Hepatocyte (in vitro differentiated cells): ENCODE measurements around the gene NAV2. TPM values are rescaled to one million over a fixed set of nuclear protein-coding genes. Genes with fewer than 3 reads are reported as not detected.

Experiments used
- DNase-seq: peaks from one replicate; pipeline ENCODE4 v3.0.0-alpha.2; 2016; ENCODE audit warnings: low spot score
- H2AFZ ChIP-seq: fragments of 200-600 bp; sonication (generic); 2 replicates; pipeline ENCODE4 v1.6.0; 2016; ENCODE audit warnings: antibody characterized with exemption, mild to moderate bottlenecking
- H3K27ac ChIP-seq: fragments of 200-600 bp; sonication (generic); 2 replicates; pipeline ENCODE4 v1.5.1; 2016; ENCODE audit warnings: mild to moderate bottlenecking
- H3K27me3 ChIP-seq: fragments of 200-600 bp; sonication (generic); 2 replicates; pipeline ENCODE4 v1.6.1; 2016
- H3K36me3 ChIP-seq: fragments of 200-600 bp; sonication (generic); replicated peaks from 2 replicates; pipeline ENCODE4 v1.5.1; 2016; ENCODE audit warnings: low read depth; ENCODE audit not compliant: insufficient read depth
- H3K4me1 ChIP-seq: fragments of 200-600 bp; sonication (generic); 2 replicates; pipeline ENCODE4 v1.5.1; 2016; ENCODE audit warnings: mild to moderate bottlenecking, moderate library complexity; ENCODE audit not compliant: insufficient read depth
- H3K4me2 ChIP-seq: fragments of 200-600 bp; sonication (generic); 2 replicates; pipeline ENCODE4 v1.6.0; 2016
- H3K4me3 ChIP-seq: fragments of 200-600 bp; sonication (generic); 2 replicates; pipeline ENCODE4 v1.5.1; 2016; ENCODE audit warnings: mild to moderate bottlenecking
- H3K79me2 ChIP-seq: fragments of 200-600 bp; sonication (generic); 2 replicates; pipeline ENCODE4 v1.6.0; 2017; ENCODE audit warnings: mild to moderate bottlenecking
- H3K9me2 ChIP-seq: fragments of 200-600 bp; sonication (generic); replicated peaks from 2 replicates; pipeline ENCODE4 v1.6.0; 2017; ENCODE audit warnings: mild to moderate bottlenecking; ENCODE audit not compliant: insufficient read depth
- H3K9me3 ChIP-seq: fragments of 200-600 bp; sonication (generic); 2 replicates; pipeline ENCODE4 v1.5.1; 2016; ENCODE audit warnings: low read depth, mild to moderate bottlenecking
- H4K20me1 ChIP-seq: fragments of 200-600 bp; sonication (generic); 2 replicates; pipeline ENCODE4 v1.6.0; 2016; ENCODE audit warnings: mild to moderate bottlenecking; ENCODE audit not compliant: insufficient read depth, poor library complexity, severe bottlenecking
- CTCF ChIP-seq: fragments of 200-600 bp; sonication (generic); IDR thresholded peaks from 2 replicates; pipeline ENCODE4 v1.5.1; 2016; ENCODE audit warnings: antibody characterized with exemption, mild to moderate bottlenecking; ENCODE audit not compliant: poor library complexity
- EZH2 ChIP-seq: fragments of 200-600 bp; sonication (generic); IDR thresholded peaks from 2 replicates; pipeline ENCODE4 v1.6.1; 2016; ENCODE audit warnings: antibody characterized with exemption, mild to moderate bottlenecking, borderline replicate concordance
- EZH2phosphoT487 ChIP-seq: fragments of 200-600 bp; sonication (generic); IDR thresholded peaks from one replicate; pipeline ENCODE4 v1.6.1; 2018; ENCODE audit warnings: antibody characterized with exemption, mild to moderate bottlenecking, low read depth, moderate library complexity; ENCODE audit not compliant: unreplicated experiment, severe bottlenecking
- WGBS: methylation state at CpG from one replicate; pipeline ENCODE4 v1.1.6; 2016; ENCODE audit warnings: low lambda C conversion rate; ENCODE audit errors: missing lambda C conversion rate; 5-methylcytosine and 5-hydroxymethylcytosine counted together
- polyA plus RNA-seq: library from polyadenylated mRNA; unstranded; fragments of >200 nt; fragmentation: Nextera tagmentation; extraction: Ambion mirVana; gene quantifications from 2 replicates; pipeline ENCODE4 v1.2.1, GENCODE V29; 2016
- total RNA-seq: library from RNA; depleted of rRNA; stranded (reverse); fragments of >200 nt; gene quantifications from 2 replicates; pipeline ENCODE4 v1.2.3, GENCODE V29; 2014

NAV2 gene
- total and polyA plus RNA-seq, 2 experiments from 2014 or later = 23.7 to 30.8 TPM

- Histone ChIP-seq H3K9me2 (no peaks in the 10 kb centered on the region), H3K36me3 (no peaks in the 10 kb centered on the region), H3K4me3 (no peak overlapping the region), H3K27ac (no peak overlapping the region), H4K20me1 (no peaks in the 10 kb centered on the region), H3K9me3 (no peaks in the 10 kb centered on the region), H3K4me2 (no peak overlapping the region), H3K79me2 (no peaks in the 10 kb centered on the region), H2AFZ (no peak overlapping the region), H3K4me1 (peaks cover 11% of the 10 kb centered on the region), H3K27me3 (no peaks in the 10 kb centered on the region)
- DNase-seq = no peak
- TF ChIP-seq CTCF (no peak), EZH2 (no peak), EZH2phosphoT487 (no peak)
- 36% methylated on average over 1 of the region's 1 CpG for WGBS
Measured at GRCh38 chr11:19873730-19874129, 161.1 kb downstream of the NAV2 start.

GRCh38 chr11:19874266-19874665, 161.6 kb downstream of the NAV2 start:
- Histone ChIP-seq H4K20me1 (no peaks in the 10 kb centered on the region), H2AFZ (no peak overlapping the region), H3K79me2 (no peaks in the 10 kb centered on the region), H3K36me3 (no peaks in the 10 kb centered on the region), H3K4me3 (no peak overlapping the region), H3K9me2 (no peaks in the 10 kb centered on the region), H3K9me3 (no peaks in the 10 kb centered on the region), H3K4me1 (peaks cover 11% of the 10 kb centered on the region), H3K27me3 (no peaks in the 10 kb centered on the region), H3K4me2 (no peak overlapping the region), H3K27ac (no peak overlapping the region)
- TF ChIP-seq EZH2phosphoT487 (no peak), CTCF (no peak)
- no peak for DNase-seq

- H3K4me3 ChIP-seq = no peak overlapping the region
- no peak for DNase-seq
- H3K4me1 ChIP-seq = no peaks in the 10 kb centered on the region
- H3K27ac ChIP-seq = no peak overlapping the region
- H4K20me1 ChIP-seq = no peaks in the 10 kb centered on the region
- no peaks in the 10 kb centered on the region for H3K27me3 ChIP-seq
- no peak for TF ChIP-seq EZH2
- no peak for TF ChIP-seq CTCF
- no peak for TF ChIP-seq EZH2phosphoT487
- H3K79me2 ChIP-seq = no peaks in the 10 kb centered on the region
- 74% methylated on average over 1 of the region's 1 CpG for WGBS
- no peak overlapping the region for H2AFZ ChIP-seq
- no peaks in the 10 kb centered on the region for H3K9me2 ChIP-seq
- no peaks in the 10 kb centered on the region for H3K9me3 ChIP-seq
- H3K4me2 ChIP-seq = no peak overlapping the region
- H3K36me3 ChIP-seq = no peaks in the 10 kb centered on the region
Measured at GRCh38 chr11:19876750-19877149, 164.1 kb downstream of the NAV2 start.

GRCh38 chr11:19878520-19878919, 165.9 kb downstream of the NAV2 start:
- TF ChIP-seq EZH2phosphoT487 = no peak
- no peak for TF ChIP-seq EZH2
- TF ChIP-seq CTCF = no peak
- no peak overlapping the region for H2AFZ ChIP-seq
- H3K27me3 ChIP-seq = no peaks in the 10 kb centered on the region
- no peak overlapping the region for H3K27ac ChIP-seq
- no peak overlapping the region for H3K4me2 ChIP-seq
- H3K4me1 ChIP-seq = no peaks in the 10 kb centered on the region
- DNase-seq = no peak
- no peaks in the 10 kb centered on the region for H3K9me2 ChIP-seq
- H3K4me3 ChIP-seq = no peak overlapping the region
- H3K9me3 ChIP-seq = no peaks in the 10 kb centered on the region
- H4K20me1 ChIP-seq = no peaks in the 10 kb centered on the region
- no peaks in the 10 kb centered on the region for H3K79me2 ChIP-seq
- H3K36me3 ChIP-seq = no peaks in the 10 kb centered on the region
- 81% methylated on average over 6 of the region's 6 CpGs for WGBS
